Activated T-cell treated with anti-CD3 and anti-CD28 coated beads, Interleukin-2, amount 50 U/mL, for 48 hours (primary cell): ENCODE measurements around the gene MICA.
A peak's percentile ranks its signal among the peaks of the same experiment; 100 is the strongest.
"Not testable (repeated sequence)": the region's sequence is repeated elsewhere in the genome, so short reads cannot be mapped to it uniquely, and the experiment has no call there.

Experiments
- DNase-seq, 2 experiments: peaks; one replicate each; pipeline ENCODE4 v3.0.0-alpha.2; 2020

MICA gene

DNA sequence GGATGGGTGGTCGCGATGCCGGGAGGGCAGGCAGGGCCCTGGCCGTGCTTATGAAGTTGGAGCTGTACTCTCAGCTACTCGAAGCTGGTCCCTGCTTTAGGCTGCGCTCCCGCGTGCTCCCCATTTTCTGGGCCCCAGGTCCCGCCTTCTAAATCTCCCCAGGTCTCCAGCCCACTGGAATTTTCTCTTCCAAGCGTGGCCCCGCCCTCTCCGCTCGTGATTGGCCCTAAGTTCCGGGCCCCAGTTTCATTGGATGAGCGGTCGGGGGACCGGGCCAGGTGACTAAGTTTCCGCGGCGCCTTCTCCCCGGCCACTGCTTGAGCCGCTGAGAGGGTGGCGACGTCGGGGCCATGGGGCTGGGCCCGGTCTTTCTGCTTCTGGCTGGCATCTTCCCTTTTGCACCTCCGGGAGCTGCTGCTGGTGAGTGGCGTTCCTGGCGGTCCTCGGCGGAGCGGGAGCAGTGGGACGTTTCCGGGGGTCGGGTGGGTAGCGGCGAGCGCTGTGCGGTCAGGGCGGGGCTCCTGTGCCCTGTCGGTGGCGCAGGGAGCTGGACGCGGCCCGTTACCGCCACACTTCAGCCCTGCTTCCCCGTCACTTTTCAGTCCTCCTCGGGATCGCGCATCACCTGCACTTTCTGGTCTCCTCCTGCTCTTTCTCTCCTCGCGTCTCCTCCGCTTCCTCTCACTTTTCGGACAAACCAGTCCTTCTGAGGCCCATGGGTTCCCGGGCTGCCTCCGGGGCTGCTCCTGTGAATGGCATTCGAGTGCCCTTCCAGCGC lies at the start of gene MICA:
Gene MICA (plus strand): TSS at position 313 of the 778 bp plus-strand sequence. CDS start 38 bp downstream, at position 351.
- peak; percentile 77 to 82 for DNase-seq

DNA sequence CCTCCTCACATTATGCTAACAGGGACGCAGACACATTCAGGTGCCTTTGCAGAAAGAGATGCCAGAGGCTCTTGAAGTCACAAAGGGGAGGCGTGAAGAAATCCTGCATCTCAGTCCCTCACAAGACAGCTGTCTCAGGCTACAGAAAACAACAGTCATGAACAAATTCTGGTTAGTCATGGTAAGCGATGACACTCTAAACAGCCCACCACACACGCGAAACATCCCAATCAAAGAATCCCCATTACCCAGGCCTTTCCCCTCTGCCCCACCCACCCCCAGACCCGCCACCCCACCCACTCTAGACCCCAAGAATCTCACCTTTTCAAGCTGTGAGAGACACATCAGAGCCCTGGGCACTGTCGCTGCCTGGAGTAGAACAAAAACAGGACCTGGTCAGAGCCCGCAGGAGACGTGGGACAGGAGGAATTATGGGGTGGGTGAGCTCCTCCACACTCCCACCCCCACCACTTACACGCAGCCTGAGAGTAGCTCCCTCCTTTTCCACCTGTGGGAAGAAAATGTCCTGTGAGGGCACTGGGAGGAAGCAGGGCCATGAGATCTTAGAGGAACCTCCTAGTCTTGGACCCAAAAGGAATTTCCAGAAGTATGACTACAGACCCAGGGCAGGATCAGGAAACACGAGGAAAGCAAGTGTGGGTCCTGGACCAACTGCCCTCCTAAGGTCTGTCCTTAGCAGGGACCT lies 49.1 kb upstream of the MICA start:
- DNase-seq = peak in 1 of 2 experiments; percentile 39

DNA sequence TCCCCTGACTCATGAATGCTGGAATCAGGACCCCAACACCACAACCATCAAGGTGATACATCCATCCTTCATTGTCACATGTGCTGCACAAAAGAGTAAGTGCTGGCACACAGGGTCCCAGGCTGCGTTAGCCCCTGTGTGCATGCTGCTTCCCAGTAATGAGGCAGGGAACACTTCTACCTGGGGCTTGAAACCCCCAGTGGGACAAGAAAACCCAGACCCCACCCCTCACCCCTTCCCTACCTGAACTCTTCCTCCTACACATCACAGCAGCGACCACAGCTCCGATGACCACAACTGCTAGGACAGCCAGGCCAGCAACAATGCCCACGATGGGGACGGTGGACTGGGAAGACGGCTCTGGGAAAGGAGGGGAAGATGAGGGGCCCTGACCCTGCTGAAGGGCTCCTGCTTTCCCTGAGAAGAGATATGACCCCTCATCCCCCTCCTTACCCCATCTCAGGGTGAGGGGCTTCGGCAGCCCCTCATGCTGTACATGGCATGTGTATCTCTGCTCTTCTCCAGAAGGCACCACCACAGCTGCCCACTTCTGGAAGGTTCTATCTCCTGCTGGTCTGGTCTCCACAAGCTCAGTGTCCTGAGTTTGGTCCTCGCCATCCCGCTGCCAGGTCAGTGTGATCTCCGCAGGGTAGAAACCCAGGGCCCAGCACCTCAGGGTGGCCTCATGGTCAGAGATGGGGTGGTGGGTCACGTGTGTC lies 48.4 kb upstream of the MICA start:
- peak in 1 of 2 experiments; percentile 25 for DNase-seq

DNA sequence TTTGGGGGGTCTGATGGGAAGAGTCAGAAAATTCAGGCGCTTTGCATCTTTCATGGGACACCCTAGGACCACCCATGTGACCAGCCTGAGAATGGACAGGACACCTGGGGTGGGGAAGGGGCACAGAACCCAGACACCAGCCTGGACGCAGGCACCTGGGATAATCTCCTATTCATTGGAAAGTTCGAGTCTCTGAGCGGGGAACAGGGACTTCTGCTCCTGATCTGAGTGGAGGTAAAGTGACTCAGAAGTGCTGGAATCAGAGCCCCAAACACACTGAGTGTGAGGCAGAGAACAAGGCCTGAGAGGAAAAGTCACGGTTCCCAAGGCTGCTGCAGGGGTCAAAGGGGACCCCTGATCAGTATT lies 47.8 kb upstream of the MICA start:
- peak in 1 of 2 experiments; percentile 41 for DNase-seq

DNA sequence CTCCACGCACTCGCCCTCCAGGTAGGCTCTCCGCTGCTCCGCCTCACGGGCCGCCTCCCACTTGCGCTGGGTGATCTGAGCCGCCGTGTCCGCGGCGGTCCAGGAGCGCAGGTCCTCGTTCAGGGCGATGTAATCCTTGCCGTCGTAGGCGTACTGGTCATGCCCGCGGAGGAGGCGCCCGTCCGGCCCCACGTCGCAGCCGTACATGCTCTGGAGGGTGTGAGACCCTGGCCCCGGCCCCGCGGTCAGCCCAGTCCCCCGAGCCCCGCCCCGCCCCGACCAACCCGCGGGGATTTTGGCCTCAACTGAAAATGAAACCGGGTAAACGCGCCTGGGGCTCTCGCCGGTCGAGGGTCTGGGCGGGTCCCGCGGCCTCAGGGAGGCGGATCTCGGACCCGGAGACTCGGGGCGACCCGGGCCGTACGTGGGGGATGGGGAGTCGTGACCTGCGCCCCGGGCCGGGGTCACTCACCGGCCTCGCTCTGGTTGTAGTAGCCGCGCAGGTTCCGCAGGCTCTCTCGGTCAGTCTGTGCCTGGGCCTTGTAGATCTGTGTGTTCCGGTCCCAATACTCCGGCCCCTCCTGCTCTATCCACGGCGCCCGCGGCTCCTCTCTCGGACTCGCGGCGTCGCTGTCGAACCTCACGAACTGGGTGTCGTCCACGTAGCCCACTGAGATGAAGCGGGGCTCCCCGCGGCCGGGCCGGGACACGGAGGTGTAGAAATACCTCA lies 47.0 kb upstream of the MICA start:
- peak; percentile 47 to 52 for DNase-seq

DNA sequence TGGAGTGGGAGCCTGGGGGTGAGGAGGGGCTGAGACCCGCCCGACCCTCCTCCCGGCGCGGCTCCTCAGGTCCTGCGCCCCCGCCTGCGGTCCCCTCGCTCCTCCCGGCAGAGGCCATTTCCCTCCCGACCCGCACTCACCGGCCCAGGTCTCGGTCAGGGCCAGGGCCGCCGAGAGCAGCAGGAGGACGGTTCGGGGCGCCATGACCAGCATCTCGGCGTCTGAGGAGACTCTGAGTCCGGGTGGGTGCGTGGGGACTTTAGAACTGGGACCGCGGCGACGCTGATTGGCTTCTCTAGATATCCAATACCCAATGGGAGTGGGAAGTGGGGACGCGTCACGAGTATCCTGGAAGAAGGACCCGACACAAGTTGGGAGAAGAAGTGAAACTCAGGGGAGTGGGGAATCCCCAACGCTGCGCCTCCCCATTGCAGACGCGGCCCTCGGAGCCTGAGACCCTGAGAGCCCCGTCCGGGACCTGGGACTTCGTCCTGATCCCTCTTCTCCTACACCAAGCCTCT lies 46.4 kb upstream of the MICA start, which contains the start of gene HLA-B:
Gene HLA-B (minus strand): TSS at position 234 of the 521 bp plus-strand sequence. CDS start 21 bp downstream, at position 213.
- peak; percentile 67 to 72 for DNase-seq

DNA sequence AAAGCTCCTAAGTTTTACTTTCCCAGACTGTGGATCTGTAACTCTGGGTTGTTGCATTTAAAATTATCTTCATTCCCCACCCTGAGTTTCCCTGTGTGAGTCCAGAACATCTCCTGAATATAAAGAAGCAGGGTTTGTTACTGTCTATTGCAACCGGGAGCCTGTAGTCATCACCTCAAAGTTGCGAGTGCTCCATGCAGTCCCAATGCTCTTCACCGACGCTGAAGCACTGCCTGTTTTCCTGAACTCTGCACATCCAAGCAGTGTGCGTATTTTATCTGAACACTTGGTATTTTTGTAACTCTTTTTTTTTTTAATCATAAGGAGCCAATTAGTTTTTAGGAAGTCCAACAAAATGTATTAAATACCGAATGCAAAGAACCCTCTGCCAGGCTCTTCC lies 45.5 kb upstream of the MICA start:
- no peak for DNase-seq

DNA sequence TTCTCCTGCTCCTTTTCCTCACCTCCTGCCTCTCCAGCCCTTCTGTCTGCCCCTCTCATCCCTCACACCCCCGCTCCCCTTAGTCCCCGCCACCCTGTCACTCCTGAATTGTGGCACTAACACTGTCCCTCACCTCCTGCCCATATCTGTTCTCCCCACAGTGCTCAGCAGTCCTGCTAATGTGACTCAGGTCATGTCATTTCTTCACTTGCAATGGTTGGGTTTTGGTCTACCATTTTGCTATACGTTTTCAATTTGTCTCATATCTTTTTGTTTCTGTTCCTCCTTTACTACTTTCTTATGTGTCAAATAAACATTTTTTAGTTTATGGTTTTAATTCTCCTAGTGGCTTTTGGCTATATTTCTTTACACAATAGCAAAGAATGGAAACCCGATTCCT lies 45.1 kb upstream of the MICA start:
- peak in 1 of 2 experiments; percentile 30 for DNase-seq

DNA sequence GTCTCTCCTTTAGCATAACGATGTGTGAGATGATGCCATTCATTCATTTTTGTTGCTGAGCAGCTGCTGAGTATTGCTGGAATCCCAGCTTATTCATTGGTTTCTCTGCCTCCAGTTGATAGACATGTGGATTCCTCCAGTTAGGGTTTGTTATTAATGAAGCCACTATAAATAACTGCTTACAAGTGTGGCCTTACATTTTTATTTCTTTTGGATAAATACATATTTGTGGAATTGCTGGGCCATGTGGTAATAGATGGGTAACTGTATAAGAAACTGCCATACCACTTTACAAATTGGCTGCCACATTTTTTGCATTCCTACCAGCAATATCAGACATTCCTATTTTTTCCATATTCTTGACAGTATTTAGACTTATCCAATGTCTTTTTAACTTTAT lies 43.8 kb upstream of the MICA start:
- DNase-seq = no peak

DNA sequence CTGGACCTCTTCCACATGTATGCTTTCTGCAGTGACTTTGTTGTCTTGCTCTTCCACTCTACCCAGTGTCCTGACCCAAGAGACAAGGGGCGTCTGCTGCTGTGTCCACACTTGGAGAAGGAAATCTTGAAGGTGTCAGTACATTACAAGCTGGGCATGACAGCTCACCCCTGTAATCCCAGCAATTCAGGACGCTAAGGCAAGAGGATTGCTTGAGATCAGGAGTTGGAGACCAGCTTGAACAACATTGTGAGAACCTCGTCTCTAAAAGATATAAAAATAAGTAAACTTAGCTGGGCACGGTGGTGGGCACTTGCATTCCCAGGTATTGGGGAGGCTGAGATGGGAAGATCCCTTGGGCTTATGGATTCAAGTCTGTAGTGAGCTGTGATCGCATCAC lies 40.6 kb upstream of the MICA start:
- no peak for DNase-seq

DNA sequence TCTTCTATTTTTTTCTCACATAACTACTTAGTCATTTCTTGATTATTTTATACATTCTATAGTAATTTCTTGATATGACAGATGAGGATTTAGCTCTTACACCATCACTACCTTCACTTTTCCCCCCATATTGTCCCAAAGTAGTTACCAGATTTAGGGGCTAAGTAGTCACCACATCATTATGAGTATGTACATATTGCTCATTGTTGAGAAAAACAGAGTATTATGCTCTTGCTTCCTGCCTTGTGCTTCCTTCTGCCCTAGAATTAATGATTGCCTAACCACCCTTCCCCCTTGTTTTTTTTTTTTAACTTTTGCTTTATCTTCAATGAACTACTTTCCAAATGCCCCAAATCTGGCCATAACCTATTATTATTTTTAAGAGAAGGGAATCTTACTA lies 39.6 kb upstream of the MICA start:
- no peak for DNase-seq

DNA sequence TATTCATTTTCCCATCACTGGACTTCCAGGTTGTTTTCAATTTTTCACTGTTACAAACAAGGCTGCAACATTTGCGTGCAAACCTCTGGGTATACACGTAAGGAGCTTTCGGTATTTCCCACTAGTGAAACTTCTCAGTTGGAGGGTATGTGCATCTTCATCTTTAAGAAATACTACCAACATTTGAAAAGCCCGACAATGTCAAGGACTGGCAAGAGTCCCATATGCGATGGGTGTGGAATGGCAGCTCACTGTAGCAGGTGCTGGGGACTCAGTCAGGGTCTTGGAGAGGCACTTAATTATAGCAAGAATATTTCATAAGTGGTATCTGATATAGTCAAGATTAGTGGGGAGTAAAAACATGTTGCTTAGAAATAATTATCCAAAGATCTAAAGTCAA lies 37.5 kb upstream of the MICA start:
- no peak for DNase-seq

DNA sequence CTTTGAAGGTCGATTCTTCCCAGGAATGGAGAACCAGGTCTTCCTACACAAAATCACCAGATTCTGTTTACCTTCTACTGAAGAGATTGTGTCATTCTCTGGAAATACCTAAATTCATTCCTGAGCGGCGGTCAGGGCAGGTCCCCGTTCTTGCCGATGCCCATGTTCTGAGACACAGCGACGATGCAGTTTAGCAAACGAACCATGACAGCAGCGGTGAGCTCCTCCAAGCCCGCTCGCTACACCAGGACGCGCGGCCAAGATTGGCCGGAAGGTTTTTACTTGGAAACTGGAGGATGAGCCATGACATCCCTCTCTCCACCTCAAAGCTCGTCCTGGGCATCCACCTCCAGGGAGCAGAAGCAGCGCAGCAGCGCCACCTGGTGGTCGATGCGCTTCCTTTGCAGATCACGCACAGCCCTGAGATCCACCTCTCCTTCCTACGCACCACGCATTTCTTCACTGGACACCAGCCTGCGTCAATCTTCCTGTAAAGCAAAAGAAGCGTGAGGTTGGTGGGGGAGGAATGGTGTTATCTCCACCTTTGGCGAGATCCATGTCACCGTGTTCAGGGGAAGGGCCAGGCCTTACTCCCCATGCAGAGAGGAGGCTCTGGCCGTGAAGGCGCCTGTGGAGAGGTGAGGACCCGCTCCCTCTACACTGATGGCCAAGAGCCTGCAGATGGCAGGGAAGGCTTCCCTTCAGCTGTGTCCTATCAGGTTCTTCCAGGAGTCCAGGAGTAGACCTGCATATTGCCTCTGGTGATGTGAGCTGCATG lies 36.5 kb upstream of the MICA start:
- peak; percentile 89 to 90 for DNase-seq

DNA sequence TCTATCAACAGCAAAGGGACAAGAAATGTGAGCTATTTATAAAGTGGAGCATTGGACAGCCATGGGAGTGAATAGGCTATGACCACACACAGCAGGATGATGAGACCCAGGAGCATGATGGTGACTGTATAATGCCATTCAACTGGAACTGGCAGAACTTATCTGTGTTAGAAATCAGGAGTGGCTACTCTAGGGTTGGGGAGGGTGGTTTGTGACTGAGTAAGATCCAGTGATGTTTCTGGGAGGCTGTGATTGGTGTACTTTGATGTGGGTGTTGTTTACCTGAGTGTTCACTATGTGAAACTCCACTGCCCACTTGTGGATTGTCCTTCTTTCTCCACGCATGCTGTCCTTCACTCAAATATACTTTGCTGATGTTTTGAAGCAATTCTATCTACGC lies 34.9 kb upstream of the MICA start:
- no peak for DNase-seq

DNA sequence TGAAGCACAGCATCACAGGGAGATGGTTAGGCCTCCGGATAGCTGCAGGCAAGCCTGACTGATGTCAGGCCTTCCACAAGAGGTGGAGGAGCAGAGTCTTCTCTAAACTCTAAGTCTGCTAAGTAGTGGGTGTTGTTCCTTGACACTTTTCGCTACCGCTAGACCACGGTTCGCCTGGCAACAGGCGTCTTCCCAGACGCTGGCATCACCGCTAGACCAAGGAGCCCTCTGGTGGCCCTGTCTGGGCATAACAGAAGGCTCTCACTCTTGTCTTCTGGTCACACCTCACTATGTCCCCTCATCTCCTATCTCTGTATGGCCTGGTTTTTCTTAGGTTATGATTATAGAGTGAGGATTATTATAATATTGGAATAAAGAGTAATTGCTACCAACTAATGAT lies 29.3 kb upstream of the MICA start:
- DNase-seq = not testable (repeated sequence)

DNA sequence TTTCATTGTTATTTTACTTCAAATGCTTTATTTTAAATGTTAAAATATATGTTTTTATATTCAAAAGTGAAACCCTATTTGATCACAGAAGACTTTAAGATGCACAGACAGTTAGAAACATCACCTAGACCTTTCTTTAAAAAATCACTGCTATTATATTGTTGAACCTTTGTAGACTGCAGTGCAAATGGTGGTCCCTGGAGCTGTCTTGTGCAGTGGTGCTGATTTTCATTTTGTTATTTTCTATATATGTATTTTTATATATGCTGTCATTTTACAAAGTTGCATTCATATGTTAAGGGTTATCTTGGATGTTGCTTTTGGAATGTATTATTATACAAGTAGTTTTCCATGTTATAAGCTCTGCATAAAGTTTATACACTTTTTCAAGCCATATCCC lies 27.7 kb upstream of the MICA start:
- no peak for DNase-seq

DNA sequence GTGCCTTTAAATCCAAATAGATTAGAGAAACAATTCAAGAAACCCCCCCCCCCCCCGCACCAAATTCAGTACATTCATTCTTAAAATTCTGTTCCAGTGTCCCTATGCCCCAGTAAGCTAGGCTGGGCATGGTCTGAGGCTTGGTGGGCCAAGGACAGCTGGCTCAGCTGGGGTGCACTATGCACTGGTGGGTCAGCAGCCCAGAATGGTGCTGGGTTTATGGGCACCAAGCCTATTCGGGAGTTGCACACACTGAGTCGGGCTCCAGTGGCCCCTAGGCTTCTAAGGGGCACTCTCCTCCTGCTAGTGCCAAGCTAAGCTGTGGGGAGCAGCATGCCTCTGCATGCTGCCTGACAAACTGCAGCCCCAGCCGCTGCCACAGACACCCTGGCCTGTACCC lies 26.4 kb upstream of the MICA start:
- DNase-seq = no peak

DNA sequence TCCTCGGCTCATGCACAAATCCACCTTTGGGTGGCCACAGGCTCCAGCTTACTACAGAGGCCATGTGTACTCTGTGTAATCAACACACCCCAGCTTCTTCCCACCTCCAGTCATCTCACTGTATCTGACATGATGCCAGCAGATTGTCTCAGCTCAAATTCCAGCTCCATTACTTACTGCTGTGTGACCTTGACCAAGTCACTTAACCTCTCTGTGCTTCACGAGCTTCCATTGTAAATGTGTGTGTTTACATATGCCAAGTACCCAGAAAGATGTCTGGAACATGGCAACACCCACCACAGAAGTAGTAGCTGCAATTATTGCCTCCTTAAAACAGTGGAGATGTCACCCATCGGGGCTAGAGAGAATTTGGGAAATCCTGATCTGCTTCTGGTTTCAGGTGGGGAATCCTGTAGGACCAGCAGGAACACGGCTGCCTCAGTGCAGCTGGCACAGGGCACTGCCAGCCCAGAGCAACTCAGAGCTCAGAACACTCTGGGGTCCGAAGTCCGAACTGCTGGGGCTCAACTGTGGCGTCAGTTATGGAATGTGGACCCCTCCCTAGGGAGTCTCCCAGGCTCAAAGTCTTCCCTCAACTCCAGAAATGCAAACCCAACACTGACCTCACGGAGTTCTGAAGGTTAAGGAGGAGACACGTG lies 25.2 kb upstream of the MICA start:
- no peak for DNase-seq

DNA sequence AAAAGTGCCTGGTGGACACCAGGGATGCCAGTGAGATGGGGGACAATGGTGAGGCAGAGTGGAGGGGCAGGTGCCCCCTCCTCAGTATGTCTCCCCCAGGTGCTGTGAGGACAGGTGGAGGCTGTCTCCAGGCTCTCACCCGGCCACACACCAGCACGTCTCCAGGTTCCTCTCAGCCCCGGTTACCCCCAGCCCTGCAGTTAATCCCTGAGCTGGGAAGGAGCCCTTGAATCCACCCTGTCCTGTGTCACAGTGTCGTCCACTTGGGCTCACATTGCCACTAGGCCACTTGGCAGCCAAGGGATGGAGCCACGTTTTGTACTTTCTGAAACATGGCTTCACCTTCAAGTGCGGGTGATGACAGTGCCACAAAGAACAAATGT lies 24.7 kb upstream of the MICA start:
- no peak for DNase-seq

DNA sequence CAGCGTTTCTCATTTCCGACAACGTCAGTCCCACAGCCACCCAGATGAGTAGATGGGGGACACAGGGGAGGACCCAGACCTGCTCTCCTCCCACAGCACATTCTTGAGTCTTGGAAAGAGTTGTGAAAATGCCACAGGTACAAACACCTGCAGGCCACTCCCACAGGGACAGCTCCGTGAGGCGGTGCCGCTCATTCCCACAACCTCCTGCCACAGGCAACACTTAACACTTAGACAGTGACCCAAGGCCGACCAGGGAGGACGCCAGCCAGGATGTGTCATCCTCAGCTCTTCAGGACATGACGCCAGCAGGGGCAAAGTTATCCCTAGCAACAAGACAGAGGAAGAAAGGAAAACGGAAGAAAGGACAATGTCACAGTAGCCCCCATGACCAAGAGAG lies 23.5 kb upstream of the MICA start:
- no peak for DNase-seq

DNA sequence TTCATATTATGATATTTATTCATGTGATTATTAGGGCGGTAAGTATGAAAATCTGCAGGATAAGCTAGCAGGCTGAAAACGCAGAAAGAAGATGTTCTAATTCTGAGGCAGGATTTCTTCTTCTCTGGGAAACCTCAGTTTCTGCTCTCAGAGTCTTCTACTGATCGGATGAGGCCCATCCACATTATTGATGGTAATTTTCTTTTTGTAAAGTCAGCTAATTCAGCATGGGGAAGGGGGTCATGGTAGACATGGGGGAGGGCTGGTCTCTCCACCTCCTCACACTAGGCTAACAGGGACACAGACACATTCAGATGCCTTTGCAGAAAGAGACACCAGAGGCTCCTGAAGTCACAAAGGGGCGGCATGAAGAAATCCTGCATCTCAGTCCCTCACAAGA lies 21.7 kb upstream of the MICA start:
- DNase-seq = no peak
